HepG2 (cell line): ENCODE data around the gene PLEKHA6. TPM values are rescaled to one million over a fixed set of nuclear protein-coding genes. Genes with fewer than 3 reads are reported as not detected.
A peak's percentile ranks its signal among the peaks of the same experiment; 100 is the strongest.

Experiments used
- ATF7 ChIP-seq, 2 experiments: fragments of 450-650 bp in 1 of 2; sonication (generic) in 1 of 2; formaldehyde crosslinking in 1 of 2; IDR thresholded peaks; 2 replicates each; pipeline versions ENCODE4 v1.4.0 to v1.6.1; 2016 to 2020; ENCODE audit warnings: antibody characterized with exemption in 1 of 2, mild to moderate bottlenecking in 1 of 2, missing genetic modification reagents in 1 of 2
- FLYWCH1 ChIP-seq: sonication (generic); formaldehyde crosslinking; IDR thresholded peaks from 2 replicates; pipeline ENCODE4 v1.8.1; 2023; ENCODE audit warnings: mild to moderate bottlenecking, missing genetic modification reagents
- GLI4 ChIP-seq: sonication (generic); formaldehyde crosslinking; IDR thresholded peaks from 2 replicates; pipeline ENCODE4 v1.5.1; 2020; ENCODE audit warnings: missing genetic modification reagents, mild to moderate bottlenecking, moderate library complexity, borderline replicate concordance
- GTF3A ChIP-seq: sonication (generic); formaldehyde crosslinking; conservative IDR thresholded peaks from 2 replicates; pipeline ENCODE4 v1.4.0; 2020; ENCODE audit warnings: mild to moderate bottlenecking, missing genetic modification reagents
- HNF4A ChIP-seq: sonication (generic); formaldehyde crosslinking; IDR thresholded peaks from 2 replicates; pipeline ENCODE4 v1.4.0; 2020; ENCODE audit warnings: missing genetic modification reagents
- HNRNPUL1 ChIP-seq: fragments of 200-400 bp; formaldehyde crosslinking; IDR thresholded peaks from 2 replicates; pipeline ENCODE4 v1.6.1; 2017; ENCODE audit warnings: low read depth, mild to moderate bottlenecking, low read length, moderate library complexity
- IRF1 ChIP-seq: sonication (generic); formaldehyde crosslinking; IDR thresholded peaks from 2 replicates; pipeline ENCODE4 v1.4.0; 2020; ENCODE audit warnings: low read depth, mild to moderate bottlenecking, missing genetic modification reagents
- KDM4B ChIP-seq: sonication (generic); formaldehyde crosslinking; IDR thresholded peaks from 2 replicates; pipeline ENCODE4 v1.4.0; 2020; ENCODE audit warnings: missing genetic modification reagents
- KLF16 ChIP-seq, 2 experiments: sonication (generic) in 1 of 2; formaldehyde crosslinking in 1 of 2; IDR thresholded peaks; 2 replicates each; pipeline versions ENCODE4 v1.6.1 to v1.8.0; 2016 to 2023; ENCODE audit warnings: missing genetic modification reagents in 2 of 2, missing compliant biosample characterization in 1 of 2
- KLF9 ChIP-seq: IDR thresholded peaks from 2 replicates; pipeline ENCODE4 v1.6.1; 2016; ENCODE audit warnings: low read depth
- MBD4 ChIP-seq: IDR thresholded peaks from 2 replicates; pipeline ENCODE4 v1.6.1; 2012; ENCODE audit warnings: low read length, inconsistent platforms, borderline replicate concordance
- PHF8 ChIP-seq: sonication (generic); formaldehyde crosslinking; IDR thresholded peaks from 2 replicates; pipeline ENCODE4 v1.5.0; 2020; ENCODE audit warnings: missing genetic modification reagents
- SALL1 ChIP-seq: sonication (generic); formaldehyde crosslinking; IDR thresholded peaks from 2 replicates; pipeline ENCODE4 v1.8.0; 2022; ENCODE audit warnings: mild to moderate bottlenecking, missing genetic modification reagents
- TAF1 ChIP-seq: sonication (generic); formaldehyde crosslinking; IDR thresholded peaks from 2 replicates; pipeline ENCODE4 v1.4.0; 2020; ENCODE audit warnings: missing genetic modification reagents
- TFDP2 ChIP-seq: sonication (generic); formaldehyde crosslinking; IDR thresholded peaks from 2 replicates; pipeline ENCODE4 v1.4.0; 2020; ENCODE audit warnings: missing genetic modification reagents
- U2AF1 ChIP-seq: fragments of 200-400 bp; formaldehyde crosslinking; optimal IDR thresholded peaks from 2 replicates; pipeline ENCODE3; 2017; ENCODE audit warnings: mild to moderate bottlenecking, low read depth, low read length
- ZFP91 ChIP-seq: sonication (generic); formaldehyde crosslinking; IDR thresholded peaks from 2 replicates; pipeline ENCODE4 v1.9.0; 2022; ENCODE audit warnings: missing genetic modification reagents, mild to moderate bottlenecking, borderline replicate concordance
- ZNF253 ChIP-seq: sonication (generic); formaldehyde crosslinking; IDR thresholded peaks from 2 replicates; pipeline ENCODE4 v1.8.0; 2022; ENCODE audit warnings: mild to moderate bottlenecking, missing genetic modification reagents, borderline replicate concordance
- ZNF513 ChIP-seq: sonication (generic); formaldehyde crosslinking; conservative IDR thresholded peaks from 2 replicates; pipeline ENCODE4 v1.5.0; 2020; ENCODE audit warnings: missing genetic modification reagents
- ZNF605 ChIP-seq: sonication (generic); formaldehyde crosslinking; IDR thresholded peaks from 2 replicates; pipeline ENCODE4 v1.8.0; 2022; ENCODE audit warnings: mild to moderate bottlenecking, missing genetic modification reagents
- ZNF652 ChIP-seq: IDR thresholded peaks from 2 replicates; pipeline ENCODE4 v1.6.1; 2016; ENCODE audit warnings: low read depth, borderline replicate concordance
- ZNF672 ChIP-seq: sonication (generic); formaldehyde crosslinking; IDR thresholded peaks from 2 replicates; pipeline ENCODE4 v1.8.1; 2022; ENCODE audit warnings: missing genetic modification reagents
- ZNF781 ChIP-seq: sonication (generic); formaldehyde crosslinking; IDR thresholded peaks from 2 replicates; pipeline ENCODE4 v1.5.1; 2020; ENCODE audit warnings: borderline replicate concordance, mild to moderate bottlenecking, missing genetic modification reagents; ENCODE audit errors: not compliant biosample characterization
- ZSCAN22 ChIP-seq: sonication (generic); formaldehyde crosslinking; IDR thresholded peaks from 2 replicates; pipeline ENCODE4 v1.4.0; 2020; ENCODE audit warnings: mild to moderate bottlenecking, missing genetic modification reagents
- polyA plus RNA-seq, 8 experiments: library from polyadenylated mRNA; depleted of rRNA in 3 of 8; stranded (reverse) in 7 of 8; unstranded in 1 of 8; fragments of >200 nt; fragmentation: Illumina TruSeq in 4 of 8; extraction: Trizol in 4 of 8; gene quantifications; 2 replicates each; pipeline versions ENCODE4 v1.2.1 to v1.2.3, GENCODE V29; 2011 to 2016; ENCODE audit warnings: low read depth in 4 of 8, missing spikeins in 1 of 8, mixed read lengths in 1 of 8; ENCODE audit not compliant: insufficient read depth in 1 of 8
- total RNA-seq, 5 experiments: library from RNA; depleted of rRNA; stranded (reverse); fragments of >200 nt; fragmentation: Illumina TruSeq; extraction: Trizol; gene quantifications; 2 replicates each; pipeline ENCODE4 v1.2.3, GENCODE V29; 2016; ENCODE audit warnings: low read depth in 1 of 5

The PLEKHA6 gene
- total and polyA plus RNA-seq, 2 of the 13 experiments (the other 11 are each of a cell fraction or from before 2014, with no cell fraction given) = 5.3 to 11.4 TPM

GRCh38 chr1:204266504-204267034, 93.2 kb downstream of the PLEKHA6 start (continued):
- peak; percentile 69; the same call in 1 of the 2 replicates for TF ChIP-seq ZFP91 (CRISPR knock-in tag)
- TF ChIP-seq ZNF652 = peak; percentile 38; the same call in 1 of the 2 replicates
- peak; percentile 50 for TF ChIP-seq SALL1
- TF ChIP-seq HNRNPUL1 = peak; percentile 71; the same call in 1 of the 2 replicates
- no peak for TF ChIP-seq ZNF672 (CRISPR knock-in tag)
- peak; percentile 84 for TF ChIP-seq HNF4A
- TF ChIP-seq U2AF1 = no peak
- no peak for TF ChIP-seq KLF9 (CRISPR knock-in tag)
- TF ChIP-seq FLYWCH1 = no peak
- no peak; the same call in 1 of the 2 replicates for TF ChIP-seq TFDP2 (CRISPR knock-in tag)
- no peak for TF ChIP-seq MBD4
- no peak for TF ChIP-seq ZNF253 (CRISPR knock-in tag)
- TF ChIP-seq ZNF781 (CRISPR knock-in tag) = peak; percentile 30
- no peak for TF ChIP-seq ATF7 (IDR thresholded peaks at IDR 0.05)
- TF ChIP-seq ATF7 (CRISPR knock-in tag; IDR thresholded peaks at IDR 0.05) = no peak
- TF ChIP-seq ZNF605 = no peak
- TF ChIP-seq ZNF513 (CRISPR knock-in tag) = no peak
- peak; percentile 29; the same call in 1 of the 2 replicates for TF ChIP-seq PHF8
- TF ChIP-seq KLF16 (CRISPR knock-in tag; IDR thresholded peaks at IDR 0.05) = peak in 1 of 2 experiments; percentile 57; a peak in 2 of 4 replicates
- TF ChIP-seq ZSCAN22 (CRISPR knock-in tag) = 0 out of 2 replicates have a peak, but pooled peaks have one; percentile 52
- no peak for TF ChIP-seq GTF3A (CRISPR knock-in tag)
- TF ChIP-seq TAF1 (CRISPR knock-in tag) = 0 out of 2 replicates have a peak, but pooled peaks have one; percentile 34
- no peak for TF ChIP-seq GLI4
- no peak for TF ChIP-seq IRF1 (CRISPR knock-in tag)
- TF ChIP-seq KDM4B (CRISPR knock-in tag) = 0 out of 2 replicates have a peak, but pooled peaks have one; percentile 20
